NCI-H2196 treated with DMSO at 0.1 percent for 48 hours (cell line): ENCODE data around the gene ORC5.
"Not testable (repeated sequence)": the region's sequence is repeated elsewhere in the genome, so short reads cannot be mapped to it uniquely, and the experiment has no call there.

ENCODE experiments used
- DNase-seq: peaks from one replicate; lab custom pipeline; 2025; ENCODE audit not compliant: unreplicated experiment; lab: John Stamatoyannopoulos, UW

The ORC5 gene

GRCh38 chr7:104207731-104208420 lies at the start of gene ORC5:
TSS of gene ORC5 (minus strand) at chr7:104208013. CDS start at chr7:104207904, 109 bp downstream.
- peak; percentile 75 for DNase-seq

DNA sequence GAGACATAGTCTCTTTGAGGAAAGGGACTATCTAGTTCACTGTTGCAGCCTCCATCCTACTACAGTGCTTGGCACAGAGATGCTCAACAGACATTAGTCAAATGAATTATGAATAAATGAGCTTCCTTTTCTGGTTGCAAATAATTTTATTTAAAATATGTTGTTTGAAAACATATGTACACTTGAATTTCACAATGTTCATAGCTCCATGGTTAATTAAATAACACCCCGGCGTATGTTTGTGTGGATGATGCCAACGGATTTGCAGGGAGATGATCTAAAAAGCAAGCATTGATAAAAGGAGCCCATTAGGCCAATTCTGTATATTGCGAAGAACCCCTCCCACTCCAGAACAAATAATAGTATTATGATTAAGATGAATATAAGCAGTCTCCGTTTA lies 47.8 kb upstream of the ORC5 start:
- DNase-seq = no peak

GRCh38 chr7:104255194-104255593 lies 47.4 kb upstream of the ORC5 start:
- DNase-seq = no peak

- DNase-seq = no peak
These were observed 46.9 kb upstream of the ORC5 start for GRCh38 chr7:104254696-104255095.

DNA sequence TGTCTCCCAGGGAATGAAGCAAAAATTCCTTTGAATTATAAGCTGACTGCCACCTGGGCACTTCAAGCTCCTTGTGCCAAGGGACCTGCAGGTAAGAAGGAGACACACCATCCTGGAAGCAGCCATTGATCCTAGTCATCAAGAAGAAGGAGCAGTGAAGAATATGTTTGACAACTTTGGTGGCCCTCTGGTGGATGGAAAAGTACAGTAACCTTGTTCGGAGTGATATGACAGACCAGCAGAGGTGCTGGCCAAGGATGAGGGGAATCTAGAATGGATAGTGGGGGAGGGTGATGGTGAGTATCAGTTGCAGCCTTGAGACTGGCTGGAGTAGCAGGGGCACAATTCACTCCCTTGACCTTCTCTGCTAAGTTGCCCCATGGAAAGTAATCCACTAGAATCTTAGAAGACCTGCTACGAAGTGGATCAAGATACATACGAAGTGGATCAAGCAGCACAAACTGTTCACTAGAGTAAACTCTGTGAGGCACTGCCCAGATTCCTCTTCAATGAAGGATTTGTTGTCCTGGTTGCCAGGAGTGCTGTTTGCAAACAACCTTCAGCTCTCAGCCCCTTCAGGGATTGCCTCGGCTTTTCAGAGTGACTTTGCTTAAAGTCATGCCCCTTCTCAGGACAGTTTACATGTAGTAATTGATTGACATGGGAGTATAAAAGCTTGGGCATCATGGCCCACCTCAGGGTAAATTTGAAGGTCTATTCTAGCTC lies 44.8 kb upstream of the ORC5 start:
- no peak for DNase-seq

DNA sequence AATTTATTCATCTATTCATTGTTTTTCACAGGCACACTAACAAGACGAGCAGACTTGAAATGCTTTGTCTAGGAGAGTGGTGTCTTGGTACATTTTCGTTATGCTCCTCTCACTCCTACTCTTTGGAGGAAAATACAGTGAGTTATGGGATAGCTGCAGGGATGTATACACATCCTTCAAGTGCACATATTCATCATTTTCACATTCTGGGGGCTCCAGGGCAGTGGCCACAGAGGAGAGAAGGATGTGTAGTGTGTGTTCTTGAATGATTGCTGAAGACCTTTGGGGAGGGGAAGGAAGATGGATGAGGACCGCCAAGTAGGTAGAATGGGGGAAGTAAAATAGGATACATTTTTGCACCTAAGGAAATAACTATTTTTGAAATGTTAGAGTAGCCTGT lies 34.8 kb upstream of the ORC5 start:
- no peak for DNase-seq

GRCh38 chr7:104241538-104242209 lies 33.9 kb upstream of the ORC5 start:
- DNase-seq = no peak

- no peak for DNase-seq
These were observed 33.3 kb upstream of the ORC5 start for GRCh38 chr7:104241135-104241534.

DNA sequence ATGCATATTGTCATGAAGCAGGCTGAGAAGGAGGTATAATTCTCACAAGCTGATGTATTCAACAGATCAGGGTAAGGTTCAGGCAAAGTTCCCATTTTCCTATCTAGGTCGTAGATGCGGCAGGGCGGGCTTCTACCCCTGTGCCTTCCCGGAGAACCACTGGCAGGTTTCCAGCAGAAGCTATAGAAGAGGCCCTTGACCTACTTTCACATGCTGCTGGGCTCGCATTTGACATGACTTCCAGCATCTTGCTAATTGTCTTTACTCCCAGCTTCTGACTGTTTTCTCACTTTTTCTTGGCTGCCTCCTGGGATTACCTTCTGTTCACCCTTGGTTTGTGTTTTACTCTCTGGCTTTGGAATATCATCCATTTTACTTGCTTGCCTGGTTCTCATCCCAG lies 32.6 kb upstream of the ORC5 start:
- no peak for DNase-seq

GRCh38 chr7:104234990-104235389 lies 27.2 kb upstream of the ORC5 start:
- DNase-seq = not testable (repeated sequence)

- peak; percentile 43 for DNase-seq
These were observed 23.5 kb upstream of the ORC5 start for GRCh38 chr7:104231054-104232046.

DNA sequence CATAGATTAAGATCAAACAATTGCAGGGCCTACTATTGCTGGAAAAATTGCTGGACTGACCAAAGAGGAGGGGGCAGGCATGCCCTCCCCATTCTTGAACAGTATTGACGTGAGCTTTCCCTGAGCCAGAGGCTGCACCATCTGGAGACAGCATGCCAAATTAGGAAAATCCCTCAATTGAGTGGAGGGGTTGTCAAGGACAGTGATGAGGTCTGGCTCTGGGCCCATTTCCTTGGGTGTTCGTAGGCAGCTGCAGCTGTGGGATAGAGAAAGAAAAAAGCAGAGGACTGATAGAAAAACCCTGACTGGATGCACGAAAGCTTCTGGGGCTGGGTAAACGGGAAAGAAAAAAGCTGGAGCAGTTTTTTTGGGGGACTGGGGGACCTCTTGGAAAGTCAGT lies 22.8 kb upstream of the ORC5 start:
- DNase-seq = no peak

- DNase-seq = no peak
These were observed 20.6 kb upstream of the ORC5 start for GRCh38 chr7:104228442-104228841.

GRCh38 chr7:104225451-104225850 lies 17.6 kb upstream of the ORC5 start:
- DNase-seq = no peak

- DNase-seq = no peak
These were observed 9.8 kb upstream of the ORC5 start for GRCh38 chr7:104217620-104218019.

- no peak for DNase-seq
These were observed 1.2 kb upstream of the ORC5 start for GRCh38 chr7:104209063-104209462.

- DNase-seq = no peak
These were observed 588 bp upstream of the ORC5 start for GRCh38 chr7:104208421-104208780.

- no peak for DNase-seq
These were observed 474 bp downstream of the ORC5 start for GRCh38 chr7:104207348-104207730.

DNA sequence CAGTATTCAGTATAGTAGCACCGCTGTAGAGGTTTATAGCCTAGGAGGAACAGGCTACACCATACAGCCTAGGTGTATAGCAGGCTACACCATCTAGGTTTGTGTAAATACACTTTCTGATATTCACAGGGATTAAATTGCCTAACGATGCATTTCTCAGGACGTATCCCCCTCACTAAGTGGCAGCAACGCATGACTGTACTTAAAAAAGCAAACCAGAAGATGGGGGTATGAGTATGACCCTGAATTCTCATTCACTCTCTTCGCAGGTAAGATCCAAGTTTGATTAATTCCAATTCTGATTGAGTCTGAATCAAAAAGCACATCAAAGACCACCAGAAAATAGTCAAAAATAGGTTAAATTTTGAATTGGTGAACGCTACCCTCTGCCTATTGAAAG lies 972 bp downstream of the ORC5 start:
- DNase-seq = no peak

DNA sequence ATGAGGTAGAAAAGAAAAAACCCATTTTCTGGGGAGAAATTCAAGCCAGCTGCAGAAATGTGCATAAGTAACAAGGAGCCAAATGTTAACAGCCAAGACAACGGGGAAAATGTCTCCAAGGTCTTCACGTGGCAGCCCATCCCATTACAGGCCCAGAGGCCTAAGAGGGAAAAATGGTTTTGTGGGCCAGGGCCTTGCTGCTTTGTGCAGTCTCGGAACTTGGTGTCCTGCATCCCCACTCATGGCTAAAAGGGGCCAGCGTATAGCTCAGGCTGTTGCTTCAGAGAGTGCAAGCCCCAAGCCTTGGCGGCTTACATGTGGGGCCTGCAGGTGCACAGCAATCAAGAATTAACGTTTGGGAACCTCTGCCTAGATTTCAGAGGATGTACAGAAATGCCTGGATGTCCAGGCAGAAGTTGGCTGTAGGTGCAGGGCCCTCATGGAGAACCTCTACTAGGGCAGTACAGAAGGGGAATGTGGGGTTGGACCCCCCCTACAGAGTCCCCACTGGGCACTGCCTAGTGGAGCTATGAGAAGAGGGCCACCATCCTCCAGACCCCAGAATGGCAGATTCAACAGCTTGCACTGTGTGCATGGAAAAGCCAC lies 9.0 kb downstream of the ORC5 start:
- no peak for DNase-seq

DNA sequence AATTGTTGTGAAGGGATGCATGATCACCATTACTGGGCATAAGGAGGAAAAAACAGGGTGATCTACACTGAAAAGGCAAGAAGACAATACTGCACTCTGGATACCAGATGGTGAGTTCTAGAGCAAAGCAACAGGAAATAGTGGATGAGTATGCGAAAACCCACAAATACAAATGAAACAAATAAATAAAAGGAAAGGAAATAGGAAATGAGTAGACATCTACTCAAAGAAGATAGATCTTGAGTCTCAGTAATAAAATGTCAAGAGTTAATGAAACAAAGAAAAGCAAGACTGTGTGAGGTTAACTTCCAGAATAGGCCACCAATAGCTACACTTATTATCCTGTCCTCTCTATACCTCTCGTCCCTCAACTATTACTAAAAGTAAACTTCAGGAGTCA lies 11.7 kb downstream of the ORC5 start:
- DNase-seq = no peak
